ENCODE data around the gene RPS14. TPM values are rescaled to one million over a fixed set of nuclear protein-coding genes. Genes with fewer than 3 reads are reported as not detected.
"Not testable (repeated sequence)": the region's sequence is repeated elsewhere in the genome, so short reads cannot be mapped to it uniquely, and the experiment has no call there.

Gene RPS14
- total RNA-seq, 1 donor from 2014 or later, result 1,285 TPM

DNA sequence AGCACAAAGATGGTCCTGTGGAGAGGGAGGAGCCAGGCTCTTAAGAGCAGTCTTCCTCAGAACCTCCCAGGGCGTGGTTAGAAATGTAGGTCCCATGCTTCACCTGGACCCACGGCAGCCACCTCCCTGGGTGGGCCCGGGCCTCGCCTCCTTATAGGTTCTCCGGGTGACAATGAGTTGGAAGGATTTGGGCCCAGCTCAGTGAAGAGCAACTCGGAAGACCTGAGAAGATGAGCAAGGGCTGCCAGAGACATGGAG is 32.1 kb upstream of the RPS14 start:
- DNase-seq (ENCODE audit: low read depth), result no peak

DNA sequence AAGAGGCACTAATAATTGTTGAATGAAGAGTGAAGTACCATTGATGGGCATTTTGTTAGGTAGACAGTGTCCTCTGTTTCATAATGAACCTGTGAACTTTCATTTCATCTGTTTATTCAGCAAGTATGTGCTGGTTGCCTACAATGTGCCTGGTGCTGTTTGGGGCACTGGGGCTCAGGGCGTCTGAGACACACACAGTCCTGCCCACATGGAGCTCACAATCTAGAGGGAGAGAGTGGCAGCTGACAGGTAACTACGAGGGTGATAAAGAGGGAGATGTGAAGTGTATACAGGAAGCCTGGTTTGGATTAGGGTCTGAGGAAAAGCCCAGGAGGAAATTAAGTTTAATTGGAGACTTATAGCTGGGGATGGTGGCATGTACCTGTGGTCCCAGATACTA is 29.9 kb upstream of the RPS14 start:
- no peak for DNase-seq (ENCODE audit: low read depth)

DNA sequence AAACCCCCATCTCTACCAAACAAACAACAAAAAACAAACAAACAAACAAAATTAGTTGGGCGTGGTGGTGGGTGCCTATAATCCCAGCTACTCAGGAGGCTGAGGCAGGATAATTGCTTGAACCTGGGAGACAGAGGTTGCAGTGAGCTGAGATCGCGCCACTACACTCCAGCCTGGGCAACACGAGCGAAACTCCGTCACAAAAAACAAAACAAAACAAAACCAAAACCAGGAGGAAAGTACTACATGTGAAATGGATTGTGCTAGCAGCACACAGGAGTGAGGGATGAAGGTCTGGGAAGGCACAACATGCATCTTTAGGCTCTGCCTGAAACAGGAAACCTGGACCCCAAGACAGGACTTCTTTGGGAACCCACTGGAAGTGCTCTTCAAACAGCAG is 27.0 kb upstream of the RPS14 start:
- not testable (repeated sequence) for DNase-seq (ENCODE audit: low read depth)

DNA sequence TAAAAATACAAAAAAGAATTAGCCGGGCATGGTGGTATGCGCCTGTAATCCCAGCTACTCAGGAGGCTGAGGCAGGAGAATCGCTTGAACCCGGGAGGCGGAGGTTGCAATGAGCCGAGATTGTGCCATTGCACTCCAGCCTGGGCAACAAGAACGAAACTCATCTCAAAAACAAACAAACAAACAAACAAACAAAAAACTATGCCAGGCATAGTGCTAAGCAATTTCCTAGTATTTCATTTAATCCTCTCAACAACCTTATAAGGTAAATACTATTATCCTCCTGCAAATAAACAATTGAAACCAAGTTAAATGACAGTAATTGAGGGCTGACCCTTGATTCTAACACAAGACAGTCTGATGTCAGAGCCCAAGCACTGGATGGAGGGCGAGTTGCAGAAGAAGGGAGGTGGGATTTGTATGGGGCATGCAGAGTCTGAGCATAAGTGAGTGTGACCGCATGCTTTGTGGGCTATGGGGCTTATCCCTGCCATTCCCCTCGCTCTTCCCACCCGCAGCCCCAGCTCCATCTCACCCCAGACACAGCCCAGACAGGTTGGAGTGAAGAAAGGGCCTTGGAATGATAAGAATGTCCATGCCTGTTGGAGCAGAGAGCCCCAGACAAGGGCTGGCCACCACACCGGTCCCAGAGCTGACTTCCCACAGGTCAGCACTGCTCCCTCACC is 24.3 kb upstream of the RPS14 start:
- peak; percentile 95 for DNase-seq (ENCODE audit: low read depth)

DNA sequence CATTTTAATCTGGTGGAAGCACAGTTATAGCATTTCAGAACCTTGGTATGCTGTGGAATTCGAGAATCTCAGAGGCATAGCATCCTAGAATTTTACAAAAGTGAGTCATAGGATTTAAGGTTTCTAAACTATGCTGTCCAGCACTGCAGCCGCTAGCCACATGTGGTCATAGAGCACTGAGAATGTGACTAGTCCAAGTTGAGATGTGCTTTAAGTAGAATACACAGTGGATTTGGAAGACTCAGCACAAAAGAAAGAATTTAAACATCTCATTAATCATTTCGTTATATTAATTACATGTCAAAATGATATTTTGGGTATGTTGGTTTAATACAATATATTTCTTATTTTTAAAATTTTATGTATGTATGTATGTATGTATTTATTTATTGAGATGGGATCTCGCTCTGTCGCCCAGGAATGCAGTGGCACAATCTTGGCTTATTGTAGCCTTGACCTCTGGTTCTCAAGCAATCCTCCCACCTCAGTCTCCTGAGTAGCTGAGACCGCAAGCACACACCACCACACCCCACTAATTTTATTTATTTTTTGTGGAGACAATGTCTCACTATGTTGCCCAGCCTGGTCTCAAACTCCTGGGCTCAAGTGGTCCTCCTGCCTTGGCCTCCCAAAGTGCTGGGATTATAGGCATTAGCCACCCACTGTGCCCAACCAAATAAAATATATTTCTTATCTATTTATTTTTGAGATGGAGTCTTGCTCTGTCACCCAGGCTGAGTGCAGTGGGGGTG is 20.4 kb upstream of the RPS14 start:
- DNase-seq (ENCODE audit: low read depth), result peak; percentile 97

DNA sequence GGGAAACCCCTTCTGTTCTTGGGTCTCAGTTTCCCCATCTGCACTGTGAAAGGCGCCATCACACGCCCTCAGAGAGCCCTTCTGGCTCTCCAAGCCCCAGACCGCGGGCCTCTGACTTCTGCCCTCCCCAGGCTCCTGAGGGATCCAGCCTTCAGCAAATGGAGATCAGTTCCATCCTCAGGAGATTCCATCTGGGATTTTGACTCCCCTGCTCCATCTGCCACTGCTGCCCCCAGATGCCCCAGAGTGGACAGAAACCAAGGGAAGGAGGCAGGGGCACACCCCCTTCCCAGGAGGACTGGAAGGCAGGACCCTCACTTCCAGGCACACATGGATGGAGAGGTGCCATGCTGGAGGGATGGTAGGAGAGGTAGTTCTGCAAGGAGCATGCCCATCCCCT is 18.7 kb upstream of the RPS14 start:
- DNase-seq (ENCODE audit: low read depth), result no peak

DNA sequence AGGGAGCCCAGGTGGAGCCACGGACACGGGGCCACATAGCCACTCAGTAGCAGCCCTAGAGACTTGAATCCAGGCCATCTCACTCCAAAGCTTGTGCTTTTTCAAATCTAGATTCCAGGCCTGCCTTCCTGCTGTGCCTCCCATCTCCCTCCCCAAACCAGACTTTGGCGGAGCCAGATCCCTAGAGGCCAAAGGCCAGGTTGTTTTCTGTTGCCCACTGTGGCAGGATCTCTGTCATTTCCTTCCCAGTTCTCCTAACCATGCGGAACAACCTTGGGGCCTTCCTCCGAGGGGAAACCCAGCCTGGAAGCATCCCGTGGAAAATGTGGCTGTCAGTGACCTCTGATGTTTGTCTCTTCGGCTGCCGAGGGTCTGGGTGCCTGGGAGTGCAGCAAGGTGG is 16.4 kb upstream of the RPS14 start:
- no peak for DNase-seq (ENCODE audit: low read depth)

DNA sequence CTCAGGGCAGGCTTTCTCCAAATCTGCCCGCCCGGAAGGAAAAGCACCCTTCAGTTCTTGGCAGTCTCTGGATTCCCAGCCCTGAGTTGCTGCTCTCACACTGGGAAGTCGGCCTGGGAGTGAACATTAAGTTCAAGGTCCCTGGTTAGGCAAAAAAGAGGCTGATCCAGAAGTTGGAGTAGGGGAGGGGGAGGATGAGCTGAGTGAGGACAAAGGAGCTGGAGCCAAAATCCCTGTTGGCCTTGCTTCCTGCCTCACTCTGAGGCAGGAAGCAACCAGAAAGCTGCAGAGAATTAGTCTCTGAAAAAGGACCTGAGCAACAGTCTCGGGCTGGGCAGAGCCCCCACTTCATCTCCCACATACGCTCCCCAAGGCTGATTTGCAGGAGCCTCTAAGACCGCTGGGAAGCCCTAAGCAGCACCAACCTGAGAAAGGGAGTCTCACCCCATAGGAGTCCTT is 15.0 kb upstream of the RPS14 start:
- no peak for DNase-seq (ENCODE audit: low read depth)

DNA sequence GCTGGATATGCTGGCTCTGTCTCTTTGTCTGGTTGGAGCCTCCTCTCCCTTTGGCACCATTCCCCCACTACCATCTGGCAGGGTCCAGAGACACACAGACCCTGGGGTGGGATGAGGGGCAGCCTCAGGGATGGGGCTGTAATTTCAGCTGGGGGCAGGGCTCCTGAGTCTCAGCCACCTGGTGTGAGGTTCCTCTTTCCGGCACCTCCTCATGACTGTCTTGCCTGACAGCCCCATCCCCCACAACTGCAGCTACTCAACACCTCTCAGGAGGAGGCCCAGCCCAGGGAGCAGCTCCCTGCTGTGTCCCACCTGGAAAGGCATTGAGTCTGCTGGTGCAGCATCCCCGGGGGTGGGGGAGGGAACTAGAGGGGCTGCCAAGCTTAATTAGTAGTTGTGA is 11.7 kb upstream of the RPS14 start:
- no peak for DNase-seq (ENCODE audit: low read depth)

DNA sequence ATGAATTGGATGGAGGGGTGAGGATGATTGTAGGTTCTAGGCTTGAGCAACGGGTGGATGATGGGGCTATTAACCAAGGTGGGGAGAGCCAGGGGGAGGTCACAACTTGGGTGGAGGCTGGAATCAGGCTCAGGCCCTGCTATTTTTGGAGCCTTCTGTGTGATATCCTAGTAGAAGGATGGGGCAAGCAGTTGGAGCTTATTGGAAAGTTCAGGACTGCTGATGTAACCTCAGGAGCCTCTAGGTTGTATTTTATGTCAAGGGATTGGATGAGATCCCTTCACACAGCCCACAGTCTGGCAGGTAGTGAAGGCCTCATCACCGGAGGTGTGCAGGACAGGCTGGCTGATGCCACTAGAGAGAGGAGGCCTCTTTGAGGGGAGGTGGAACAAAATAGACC is 11.2 kb upstream of the RPS14 start:
- DNase-seq (ENCODE audit: low read depth), result no peak

DNA sequence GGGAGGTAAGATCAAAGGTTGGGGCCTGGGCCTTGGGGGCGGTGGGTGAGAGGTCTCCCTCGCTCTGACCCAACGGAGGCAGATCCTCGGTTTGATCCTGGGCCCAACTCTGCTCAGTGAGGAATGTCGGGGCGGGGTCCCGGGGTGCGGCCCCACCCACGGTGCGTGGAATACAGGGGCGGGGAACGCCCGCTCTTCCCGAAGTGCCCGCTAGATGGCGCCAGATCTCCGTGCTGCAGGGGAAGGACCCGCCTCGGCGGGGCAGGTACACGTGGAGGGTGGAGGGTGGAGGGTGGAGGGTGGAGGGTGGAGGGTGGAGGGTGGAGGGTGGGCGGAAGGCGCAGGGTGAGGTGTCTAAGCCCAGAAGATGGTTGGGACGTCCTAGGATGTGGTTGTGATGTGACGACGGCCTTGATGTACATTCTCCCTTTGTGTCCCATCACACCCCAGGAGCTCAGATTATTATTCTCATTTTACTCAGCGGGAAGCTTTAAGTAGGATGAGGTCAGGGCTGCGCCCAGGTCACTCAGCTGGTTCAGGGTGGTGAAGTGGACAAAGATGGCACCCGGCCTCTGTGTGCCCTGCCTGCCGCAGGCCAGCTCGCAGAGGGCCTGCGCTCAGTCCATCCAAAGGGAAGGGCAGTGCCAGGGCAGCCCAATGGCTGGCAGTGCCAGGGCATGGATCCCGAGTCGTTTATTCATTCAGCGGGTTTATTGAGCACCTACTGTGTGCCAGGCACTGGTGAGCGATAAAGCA is 9.4 kb upstream of the RPS14 start:
- DNase-seq (ENCODE audit: low read depth), result no peak

DNA sequence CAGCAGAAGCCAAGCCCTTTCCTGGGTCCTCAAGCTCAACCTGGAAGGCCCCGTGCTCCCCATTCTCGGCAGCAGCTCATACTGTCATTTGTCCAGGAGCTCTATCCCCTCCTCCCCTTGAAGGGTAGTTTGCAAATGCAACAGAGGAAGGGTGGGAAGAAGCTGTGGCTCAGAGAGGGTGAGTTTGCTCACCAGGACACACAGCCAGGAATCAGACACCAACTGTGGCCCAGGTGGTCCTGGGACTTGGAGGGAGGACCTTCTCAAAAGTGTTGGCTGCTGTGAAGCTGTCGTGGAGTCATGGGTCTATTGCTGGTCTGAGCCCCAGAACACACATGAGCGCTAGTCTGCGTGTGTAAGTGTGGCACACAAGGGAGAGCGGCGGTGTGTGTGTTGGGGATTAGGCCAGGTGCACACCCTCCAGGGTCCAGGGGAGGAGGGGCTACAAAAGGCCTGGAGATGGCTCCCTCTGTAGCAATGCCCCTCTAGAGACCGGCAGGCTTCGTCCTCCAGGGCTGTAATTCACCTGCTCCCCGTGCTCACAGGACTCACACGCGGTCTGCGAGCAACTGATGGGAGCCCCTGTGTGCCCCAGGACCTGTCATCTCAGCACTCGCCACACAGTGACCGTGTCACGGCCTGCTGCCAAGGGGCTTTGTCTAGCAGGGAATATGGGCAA is 8.2 kb upstream of the RPS14 start:
- DNase-seq (ENCODE audit: low read depth), result no peak

DNA sequence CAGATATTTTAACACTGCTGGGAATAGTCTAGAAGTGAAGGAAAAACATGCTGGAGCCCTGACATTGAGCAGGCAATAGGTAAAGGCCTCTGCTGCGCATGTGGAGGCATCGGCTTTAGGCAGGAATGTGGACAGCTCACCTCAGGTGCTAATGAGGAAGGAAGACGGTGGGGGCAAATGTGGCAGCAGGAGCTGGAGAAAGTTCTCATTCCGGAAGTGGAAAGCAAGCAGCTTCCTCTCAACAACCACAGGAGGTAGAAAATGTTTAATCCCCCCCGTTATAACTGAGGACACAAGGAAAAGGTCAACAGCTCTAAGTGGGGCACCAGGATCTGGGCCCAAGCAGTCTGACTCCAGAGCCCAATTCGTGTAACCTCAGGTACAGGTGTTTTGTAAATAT is 7.6 kb upstream of the RPS14 start:
- DNase-seq (ENCODE audit: low read depth), result no peak

DNA sequence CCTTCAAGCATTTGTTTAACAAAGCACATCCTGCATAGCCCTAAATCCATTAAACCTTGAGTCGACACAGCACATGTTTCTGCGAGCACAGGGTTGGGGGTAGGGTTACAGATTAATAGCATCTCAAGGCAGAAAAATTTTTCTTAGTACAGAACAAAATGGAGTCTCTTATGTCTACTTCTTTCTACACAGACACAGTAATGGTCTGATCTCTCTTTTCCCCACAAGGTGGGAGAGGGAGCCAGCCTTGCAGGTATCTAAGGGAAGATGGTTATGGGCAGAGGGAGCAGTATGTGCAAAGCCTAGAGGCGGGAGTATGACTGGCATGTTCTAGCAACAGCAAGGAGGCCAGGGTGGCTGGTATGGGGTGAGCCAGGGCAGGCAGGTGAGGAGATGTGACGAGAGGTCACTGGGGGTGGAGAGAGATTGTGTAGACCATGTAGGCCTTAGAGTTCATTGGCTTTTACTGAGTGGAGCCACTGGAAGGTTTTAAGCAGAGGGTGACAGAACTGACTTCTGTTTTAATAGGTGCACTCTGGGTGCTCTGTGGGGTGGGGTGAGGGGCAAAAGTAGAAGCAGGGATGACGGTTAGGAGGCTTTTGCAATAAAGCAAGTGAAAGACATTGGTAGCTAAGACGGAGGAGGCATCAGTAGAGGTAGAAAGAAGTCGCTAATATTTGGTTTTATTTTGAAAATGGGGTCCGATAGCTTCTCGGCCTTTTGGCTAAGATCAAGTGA is 5.1 kb upstream of the RPS14 start:
- no peak for DNase-seq (ENCODE audit: low read depth)

DNA sequence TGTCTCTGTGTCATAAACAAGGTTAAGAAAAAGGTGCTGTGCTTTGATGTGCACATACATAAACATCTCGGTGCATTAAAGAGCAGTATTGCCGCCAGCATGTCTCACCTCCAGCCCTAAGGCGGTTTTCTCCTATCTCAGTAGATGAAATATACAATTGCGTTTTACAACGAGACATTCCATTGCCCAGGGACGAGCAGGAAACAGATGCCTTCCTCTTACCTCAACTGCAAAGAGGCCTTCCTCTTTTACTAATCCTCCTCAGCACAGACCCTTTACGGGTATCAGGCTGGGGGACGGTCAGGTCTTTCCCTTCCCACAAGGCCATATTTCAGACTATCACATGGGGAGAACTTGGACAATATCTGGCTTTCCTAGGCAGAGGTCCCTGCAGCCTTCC is 4.5 kb upstream of the RPS14 start:
- DNase-seq (ENCODE audit: low read depth), result not testable (repeated sequence)

DNA sequence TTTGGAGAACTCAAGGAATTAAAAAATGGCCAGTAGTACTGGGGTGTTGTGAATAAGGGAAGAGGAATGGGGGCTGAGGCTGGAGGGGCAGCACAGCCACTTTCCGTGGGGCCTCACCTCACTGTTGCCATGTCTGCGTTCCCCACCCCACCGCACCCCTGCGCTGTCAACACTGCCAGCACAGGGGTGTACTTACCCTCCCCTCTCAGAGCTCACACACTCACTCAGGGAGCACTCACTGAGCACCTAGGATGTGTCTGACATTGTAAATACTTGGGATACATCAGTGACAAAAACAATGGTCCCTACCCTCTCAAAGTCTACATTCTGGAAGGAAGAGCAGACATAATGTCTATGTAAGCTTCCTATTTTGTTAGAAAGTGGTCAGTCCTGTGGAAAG is 3.4 kb upstream of the RPS14 start:
- DNase-seq (ENCODE audit: low read depth), result no peak

DNA sequence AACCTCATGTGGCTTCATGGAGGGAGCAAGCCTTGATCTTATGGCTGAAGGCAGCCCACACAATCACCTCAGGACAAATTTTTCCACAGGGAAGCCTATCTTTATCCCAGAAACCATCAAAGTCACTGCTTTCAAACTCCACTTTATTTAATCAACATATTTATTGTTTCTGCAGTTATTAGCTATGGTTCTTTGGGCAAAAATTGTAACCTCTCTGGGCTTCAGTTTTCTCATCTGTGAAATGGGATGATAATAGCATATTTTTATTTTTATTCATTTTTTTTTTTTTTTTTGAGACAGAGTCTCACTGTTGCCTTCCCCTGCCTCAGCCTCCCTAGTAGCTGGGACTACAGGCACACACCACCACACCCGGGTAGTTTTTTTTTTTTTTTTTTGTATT is 2.1 kb upstream of the RPS14 start:
- no peak for DNase-seq (ENCODE audit: low read depth)

DNA sequence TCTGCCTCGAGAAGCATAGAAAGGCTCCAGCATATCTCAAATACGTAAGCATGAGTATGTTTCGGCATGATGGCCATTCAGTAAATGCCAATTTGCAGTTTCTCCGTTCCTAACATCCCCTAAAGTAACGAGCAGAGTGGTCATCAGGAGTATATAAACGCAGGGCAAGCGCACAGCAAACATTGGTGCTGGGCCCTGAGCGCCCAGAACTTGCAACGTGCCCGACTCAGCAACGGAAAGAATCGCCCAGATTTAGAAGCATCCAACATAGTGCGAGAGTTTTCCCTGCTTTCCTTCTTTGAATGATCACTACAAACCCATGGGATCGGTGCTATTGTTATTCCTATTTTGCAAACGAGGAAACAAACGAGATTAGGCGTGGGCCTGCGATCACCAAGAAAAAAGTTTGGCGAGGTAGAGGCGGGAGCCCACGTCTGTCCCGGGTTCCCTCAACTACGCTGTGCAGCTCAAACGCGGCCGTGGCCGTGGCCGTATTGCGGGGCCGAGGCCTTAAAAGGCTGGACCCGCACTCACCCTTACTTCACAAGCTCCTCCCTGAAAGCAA is 505 bp downstream of the RPS14 start:
- no peak for DNase-seq (ENCODE audit: low read depth)

DNA sequence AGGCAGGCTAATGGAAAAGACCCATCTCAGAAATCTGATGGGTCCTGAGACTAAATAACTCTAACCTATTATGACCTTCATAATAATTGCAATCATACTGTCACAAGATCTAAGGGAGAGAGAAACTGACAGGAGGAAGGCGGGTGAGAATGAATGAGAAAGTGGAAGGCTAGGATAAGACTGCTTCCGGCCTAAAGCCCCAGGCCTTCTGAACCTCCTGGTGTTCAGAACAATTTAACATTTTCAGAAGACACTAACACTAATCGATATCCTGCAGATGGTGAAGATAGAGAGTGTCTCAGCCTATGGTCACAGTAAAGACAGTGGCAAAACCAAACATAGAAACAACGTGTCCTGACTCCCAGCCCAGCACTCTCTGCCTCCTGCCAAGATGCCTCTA is 1.2 kb downstream of the RPS14 start:
- DNase-seq (ENCODE audit: low read depth), result no peak

DNA sequence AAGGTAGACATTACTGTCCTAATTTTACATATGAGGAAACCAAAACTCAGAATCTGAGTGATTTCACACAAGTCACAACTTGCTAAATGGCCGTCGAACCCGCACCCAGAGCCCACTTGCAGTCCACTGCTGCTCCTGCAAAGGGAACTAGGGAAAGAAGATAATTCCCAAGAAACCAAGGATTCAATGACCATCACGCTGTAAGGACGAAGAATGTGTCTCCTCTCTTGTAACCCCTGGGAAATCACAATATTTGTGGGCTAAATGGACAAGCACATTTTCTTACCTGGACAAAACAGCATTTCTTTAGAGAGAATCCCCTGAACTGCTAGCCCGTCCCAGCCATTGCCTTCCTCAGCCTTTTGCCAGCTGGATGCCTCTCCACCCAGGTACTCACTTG is 2.4 kb downstream of the RPS14 start:
- no peak for DNase-seq (ENCODE audit: low read depth)

DNA sequence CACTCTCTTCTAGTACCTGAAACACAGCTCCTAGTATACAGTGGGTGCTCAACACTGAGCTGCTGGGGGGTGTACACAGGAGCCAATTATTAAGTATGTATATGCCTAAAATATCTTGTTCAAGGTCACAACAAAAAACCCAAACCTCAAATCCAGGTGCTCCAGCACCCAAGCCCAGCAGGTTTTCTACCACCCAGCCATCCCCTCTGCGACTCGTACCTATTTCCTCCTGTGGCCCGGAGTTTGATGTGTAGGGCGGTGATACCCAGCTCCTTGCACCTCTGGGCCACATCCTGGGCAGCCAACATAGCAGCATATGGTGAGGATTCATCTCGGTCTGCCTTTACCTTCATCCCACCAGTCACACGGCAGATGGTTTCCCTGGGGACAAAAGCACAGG is 3.0 kb downstream of the RPS14 start:
- no peak for DNase-seq (ENCODE audit: low read depth)

DNA sequence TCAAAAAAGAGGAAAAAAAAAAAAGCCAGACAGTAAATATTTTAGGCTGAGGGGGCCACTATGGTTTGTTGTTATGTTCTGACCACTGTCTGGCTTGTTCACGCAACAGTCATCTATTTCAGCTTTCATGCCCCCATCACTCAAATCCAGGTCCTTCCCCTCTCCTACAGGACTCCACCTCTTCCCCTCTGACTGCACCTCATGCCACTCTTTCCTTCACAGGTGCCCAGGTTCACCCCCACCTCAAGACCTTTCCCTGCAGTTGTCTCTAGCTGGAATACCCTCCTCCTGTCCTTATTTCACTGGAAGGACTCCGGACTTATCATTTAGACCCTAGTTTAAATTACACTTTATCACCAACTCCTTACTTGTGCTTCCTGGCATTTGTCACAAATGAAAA is 3.5 kb downstream of the RPS14 start:
- no peak for DNase-seq (ENCODE audit: low read depth)

Measured in renal cortical epithelial cell (primary cell).